Activated naive CD4-positive, alpha-beta T cell treated with anti-CD3 and anti-CD28 coated beads, Interleukin-2, amount 50 U/mL, for 24 hours (primary cell): ENCODE results near the gene AUH.

ENCODE experiments used
- H3K27ac Mint-ChIP-seq: one replicate; pipeline ENCODE4 v1.8.0; 2021; ENCODE audit warnings: mild to moderate bottlenecking, mixed read lengths
- H3K27me3 Mint-ChIP-seq: one replicate; pipeline ENCODE4 v1.8.0; 2021; ENCODE audit warnings: mixed read lengths
- H3K36me3 Mint-ChIP-seq: one replicate; pipeline ENCODE4 v1.8.0; 2021; ENCODE audit warnings: mixed read lengths
- H3K4me1 Mint-ChIP-seq: one replicate; pipeline ENCODE4 v1.8.0; 2021; ENCODE audit warnings: mixed read lengths
- H3K4me3 Mint-ChIP-seq: one replicate; pipeline ENCODE4 v1.8.0; 2021; ENCODE audit warnings: mild to moderate bottlenecking, mixed read lengths
- H3K9me3 Mint-ChIP-seq: one replicate; pipeline ENCODE4 v1.8.0; 2021; ENCODE audit warnings: mixed read lengths

AUH gene

DNA sequence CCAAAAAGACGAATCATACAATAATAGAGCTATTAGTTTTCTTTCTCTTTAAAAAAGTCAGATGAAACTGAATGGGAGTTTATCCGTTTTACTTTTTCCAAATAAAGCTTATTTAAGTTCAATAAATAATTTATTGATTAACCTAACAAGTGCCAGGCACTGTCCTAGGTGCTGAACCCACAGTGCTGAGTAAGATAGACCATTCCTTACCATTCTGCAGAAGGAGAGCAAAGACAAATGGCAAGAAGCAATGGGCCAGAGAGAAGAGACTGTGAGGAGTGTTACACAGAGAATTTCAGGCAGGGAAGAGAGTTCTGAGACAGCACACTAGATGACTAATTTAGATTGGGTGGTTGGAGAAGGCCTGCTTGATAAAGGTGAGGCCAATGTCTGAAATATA is 127.2 kb downstream of the AUH start:
- peaks cover 12% of the 10 kb centered on the region for H3K36me3 Mint-ChIP-seq
- H3K4me3 Mint-ChIP-seq = no peak overlapping the region
- no peaks in the 10 kb centered on the region for H3K9me3 Mint-ChIP-seq
- H3K27me3 Mint-ChIP-seq = no peaks in the 10 kb centered on the region
- no peaks in the 10 kb centered on the region for H3K4me1 Mint-ChIP-seq
- H3K27ac Mint-ChIP-seq = no peak overlapping the region

DNA sequence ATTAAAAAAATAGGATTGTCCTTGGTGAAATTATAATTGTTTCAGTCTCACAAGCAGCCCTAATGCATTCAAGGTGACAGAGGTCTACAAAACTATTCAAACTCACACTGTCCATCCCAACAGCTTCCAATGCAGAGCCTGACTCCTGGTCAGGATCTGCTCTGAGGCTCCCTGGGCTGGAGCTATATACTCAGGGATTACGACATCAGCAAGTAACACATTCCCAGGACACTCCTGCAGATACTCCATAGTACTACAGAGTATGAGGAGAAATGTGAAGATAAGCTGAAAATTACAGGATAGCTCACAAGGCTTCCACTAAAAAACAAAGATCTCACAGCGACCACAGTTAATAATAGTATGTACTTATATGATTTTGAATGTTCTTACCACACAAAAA is 130.1 kb downstream of the AUH start:
- Mint-ChIP-seq H3K27ac (no peak overlapping the region), H3K4me1 (no peaks in the 10 kb centered on the region), H3K36me3 (peaks cover 11% of the 10 kb centered on the region), H3K4me3 (no peak overlapping the region), H3K9me3 (no peaks in the 10 kb centered on the region), H3K27me3 (no peaks in the 10 kb centered on the region)

DNA sequence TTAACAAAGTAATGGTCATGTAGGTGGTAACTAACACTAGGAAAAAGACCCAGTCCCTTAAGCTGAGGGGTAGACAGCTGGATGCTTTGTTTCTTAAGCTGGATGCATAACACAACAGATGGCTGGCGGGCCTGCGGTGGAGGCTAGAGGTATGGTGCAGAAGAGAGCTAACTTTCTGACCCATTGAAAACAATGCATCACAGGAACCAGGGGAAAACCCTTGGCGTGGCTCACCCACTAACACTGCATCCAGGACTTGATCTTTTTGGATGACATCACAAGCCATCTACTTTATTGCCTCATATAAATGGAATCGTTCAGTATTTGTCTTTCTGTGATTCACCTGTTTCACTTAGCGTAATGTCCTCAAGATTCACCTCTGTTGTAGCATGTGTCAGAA is 138.7 kb downstream of the AUH start:
- Mint-ChIP-seq H3K4me3 (no peak overlapping the region), H3K27me3 (no peaks in the 10 kb centered on the region), H3K4me1 (no peaks in the 10 kb centered on the region), H3K36me3 (peaks cover 9% of the 10 kb centered on the region), H3K27ac (no peak overlapping the region), H3K9me3 (no peaks in the 10 kb centered on the region)

DNA sequence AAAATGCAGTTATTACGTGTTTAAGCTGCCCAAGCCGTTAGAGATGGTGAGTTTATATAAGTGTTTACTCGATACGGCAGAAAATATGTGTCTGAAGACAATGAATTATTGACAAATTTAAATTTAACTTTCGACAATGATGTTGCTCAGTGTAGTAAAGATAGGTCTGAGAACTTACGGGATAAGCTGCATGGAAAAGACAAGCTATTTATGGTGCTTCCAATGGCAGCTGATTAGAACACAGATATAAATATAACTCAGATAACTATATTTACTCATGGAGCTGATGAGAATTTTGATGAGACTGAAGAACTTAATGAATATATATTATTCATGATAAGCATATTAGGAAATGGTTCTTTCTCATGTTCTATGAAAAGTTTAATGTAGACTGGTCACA is 139.3 kb downstream of the AUH start:
- no peaks in the 10 kb centered on the region for H3K27me3 Mint-ChIP-seq
- no peak overlapping the region for H3K27ac Mint-ChIP-seq
- H3K4me3 Mint-ChIP-seq = no peak overlapping the region
- H3K36me3 Mint-ChIP-seq = peaks cover 9% of the 10 kb centered on the region
- H3K9me3 Mint-ChIP-seq = no peaks in the 10 kb centered on the region
- no peaks in the 10 kb centered on the region for H3K4me1 Mint-ChIP-seq

GRCh38 chr9:91221332-91221731 is 140.4 kb downstream of the AUH start:
- Mint-ChIP-seq H3K27ac (no peak overlapping the region), H3K4me1 (no peaks in the 10 kb centered on the region), H3K4me3 (no peak overlapping the region), H3K9me3 (no peaks in the 10 kb centered on the region), H3K27me3 (no peaks in the 10 kb centered on the region), H3K36me3 (peaks cover 9% of the 10 kb centered on the region)

- peaks cover 9% of the 10 kb centered on the region for H3K36me3 Mint-ChIP-seq
- H3K27ac Mint-ChIP-seq = no peak overlapping the region
- H3K4me3 Mint-ChIP-seq = no peak overlapping the region
Observed at GRCh38 chr9:91220491-91221135, 141.1 kb downstream of the AUH start.

DNA sequence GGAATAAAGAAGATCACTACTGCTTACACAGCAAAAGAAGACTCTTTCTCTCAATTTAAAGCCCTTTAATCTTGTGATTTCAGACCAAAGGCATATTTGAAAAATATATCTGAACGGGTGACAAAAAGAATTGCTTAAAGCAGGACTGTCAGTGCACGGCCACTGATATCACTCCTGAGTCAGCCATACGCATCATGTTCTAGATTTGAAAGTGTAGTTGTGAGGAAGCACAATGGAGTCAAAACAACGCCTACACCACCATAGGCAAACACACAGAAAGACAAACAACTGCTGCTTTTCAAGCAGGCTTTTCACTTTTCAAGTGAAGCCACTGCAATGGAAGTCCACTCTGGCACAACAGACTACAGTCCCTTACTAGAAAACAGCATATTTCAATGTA is 141.7 kb downstream of the AUH start:
- H3K27me3 Mint-ChIP-seq = no peaks in the 10 kb centered on the region
- H3K9me3 Mint-ChIP-seq = no peaks in the 10 kb centered on the region
- no peak overlapping the region for H3K4me3 Mint-ChIP-seq
- no peaks in the 10 kb centered on the region for H3K4me1 Mint-ChIP-seq
- H3K36me3 Mint-ChIP-seq = peaks cover 9% of the 10 kb centered on the region
- no peak overlapping the region for H3K27ac Mint-ChIP-seq

More at GRCh38 chr9:91220491-91221135, 141.1 kb downstream of the AUH start:
- H3K9me3 Mint-ChIP-seq = no peaks in the 10 kb centered on the region
- H3K4me1 Mint-ChIP-seq = no peaks in the 10 kb centered on the region
- H3K27me3 Mint-ChIP-seq = no peaks in the 10 kb centered on the region

GRCh38 chr9:91219557-91219956 is 142.2 kb downstream of the AUH start:
- Mint-ChIP-seq H3K27me3 (no peaks in the 10 kb centered on the region), H3K36me3 (peaks cover 9% of the 10 kb centered on the region), H3K4me3 (no peak overlapping the region), H3K27ac (no peak overlapping the region), H3K4me1 (no peaks in the 10 kb centered on the region), H3K9me3 (no peaks in the 10 kb centered on the region)

DNA sequence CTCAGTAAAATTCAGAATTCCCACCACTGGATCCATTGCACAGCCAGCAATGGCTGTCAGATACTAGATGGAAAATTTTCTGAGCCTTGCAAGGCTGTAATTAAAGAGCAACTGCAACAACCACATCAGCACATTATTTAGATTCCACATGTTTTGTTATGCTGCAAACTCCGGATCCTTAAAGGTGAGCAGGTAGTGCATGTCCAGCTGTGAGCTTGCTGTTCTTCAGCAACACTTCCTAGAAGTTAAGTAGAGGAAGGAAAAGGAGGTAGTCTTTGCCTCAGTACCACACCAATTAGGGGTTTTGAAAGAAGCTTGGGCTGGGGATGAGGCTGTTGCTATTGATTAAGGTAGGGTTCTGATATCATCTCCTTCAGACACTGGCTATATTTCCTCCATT is 144.3 kb downstream of the AUH start:
- Mint-ChIP-seq H3K36me3 (peaks cover 9% of the 10 kb centered on the region), H3K27ac (no peak overlapping the region), H3K4me1 (peaks cover 4% of the 10 kb centered on the region), H3K9me3 (no peaks in the 10 kb centered on the region), H3K4me3 (no peak overlapping the region), H3K27me3 (no peaks in the 10 kb centered on the region)

GRCh38 chr9:91214867-91215266 is 146.9 kb downstream of the AUH start:
- H3K9me3 Mint-ChIP-seq = no peaks in the 10 kb centered on the region
- no peak overlapping the region for H3K4me3 Mint-ChIP-seq
- no peak overlapping the region for H3K27ac Mint-ChIP-seq
- peaks cover 21% of the 10 kb centered on the region for H3K4me1 Mint-ChIP-seq
- peaks cover 10% of the 10 kb centered on the region for H3K36me3 Mint-ChIP-seq
- H3K27me3 Mint-ChIP-seq = no peaks in the 10 kb centered on the region

DNA sequence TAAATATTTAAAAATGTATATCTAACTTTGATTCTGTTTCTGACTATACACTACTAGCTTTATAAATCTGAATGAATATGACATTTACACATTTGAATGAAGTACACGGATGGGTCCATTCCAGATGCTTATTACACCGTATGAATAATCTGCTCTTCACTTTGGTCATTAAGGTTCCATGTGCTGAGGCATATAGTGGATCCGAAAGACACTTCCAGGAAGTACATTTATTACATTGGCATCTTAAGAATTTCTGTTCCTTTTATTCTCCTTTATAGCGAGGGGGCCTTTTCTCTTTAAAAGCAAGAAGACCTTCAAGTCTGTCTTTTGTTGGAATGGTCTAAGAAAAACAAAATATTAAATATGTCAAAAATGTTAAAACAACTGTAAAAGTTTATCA is 147.6 kb downstream of the AUH start:
- no peaks in the 10 kb centered on the region for H3K9me3 Mint-ChIP-seq
- no peak overlapping the region for H3K4me3 Mint-ChIP-seq
- peaks cover 21% of the 10 kb centered on the region for H3K4me1 Mint-ChIP-seq
- no peaks in the 10 kb centered on the region for H3K27me3 Mint-ChIP-seq
- H3K27ac Mint-ChIP-seq = no peak overlapping the region
- H3K36me3 Mint-ChIP-seq = peaks cover 8% of the 10 kb centered on the region

DNA sequence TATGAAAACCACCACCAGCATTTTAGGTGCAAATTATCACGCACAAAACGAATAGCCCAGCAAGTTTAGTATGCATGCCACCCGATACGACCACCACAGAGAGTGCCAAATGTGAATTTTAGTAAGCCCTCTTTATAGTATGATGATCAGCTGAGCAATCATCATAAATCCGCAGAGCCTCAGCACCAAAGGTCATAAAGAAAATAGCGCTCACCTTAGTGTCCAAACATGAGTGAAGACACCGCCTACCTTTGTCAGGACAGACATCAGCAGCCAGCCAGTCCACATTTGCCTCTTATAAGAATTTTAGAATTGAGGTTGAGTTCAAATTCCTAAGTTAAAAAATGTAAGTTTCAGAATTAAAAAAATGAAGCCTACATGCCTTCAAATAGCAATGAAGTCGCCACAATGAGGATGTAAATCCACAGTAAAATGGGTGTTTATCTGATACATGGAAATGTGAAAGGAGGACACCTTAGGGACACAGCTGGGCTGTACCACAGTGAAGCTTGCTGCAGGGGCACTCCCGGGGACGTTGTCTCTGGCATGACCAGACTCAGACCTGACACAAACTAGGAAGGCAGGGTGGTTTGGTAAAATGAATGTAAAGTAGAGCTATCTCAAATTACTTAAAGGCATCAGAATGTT is 149.0 kb downstream of the AUH start:
- peaks cover 1% of the 10 kb centered on the region for H3K36me3 Mint-ChIP-seq
- no peaks in the 10 kb centered on the region for H3K27me3 Mint-ChIP-seq
- no peak overlapping the region for H3K4me3 Mint-ChIP-seq
- no peak overlapping the region for H3K27ac Mint-ChIP-seq
- peaks cover 35% of the 10 kb centered on the region for H3K4me1 Mint-ChIP-seq
- H3K9me3 Mint-ChIP-seq = no peaks in the 10 kb centered on the region

DNA sequence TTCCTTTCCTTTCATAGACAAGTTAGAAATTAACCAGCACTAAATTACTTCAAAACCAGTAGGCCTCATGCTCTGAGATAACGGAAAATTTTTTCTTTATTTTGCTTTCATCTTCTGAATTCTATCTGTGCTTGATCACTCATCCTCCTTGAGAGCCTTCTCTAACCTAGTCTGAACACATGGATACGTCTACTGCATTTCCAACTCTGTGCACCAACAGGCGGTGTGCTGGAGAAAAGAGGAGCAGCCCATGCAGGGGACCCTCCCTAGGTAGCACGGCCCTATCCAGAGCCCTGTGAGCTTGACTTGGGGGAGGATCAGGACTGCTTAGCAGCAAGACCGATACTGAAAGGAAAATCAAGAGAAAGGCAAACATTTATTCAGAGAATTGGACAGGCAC is 149.8 kb downstream of the AUH start:
- H3K27me3 Mint-ChIP-seq = no peaks in the 10 kb centered on the region
- peaks cover 1% of the 10 kb centered on the region for H3K36me3 Mint-ChIP-seq
- no peaks in the 10 kb centered on the region for H3K9me3 Mint-ChIP-seq
- peak overlapping the region; percentile 48 for H3K4me3 Mint-ChIP-seq
- H3K27ac Mint-ChIP-seq = peak overlapping the region; percentile 79
- H3K4me1 Mint-ChIP-seq = peaks cover 43% of the 10 kb centered on the region

DNA sequence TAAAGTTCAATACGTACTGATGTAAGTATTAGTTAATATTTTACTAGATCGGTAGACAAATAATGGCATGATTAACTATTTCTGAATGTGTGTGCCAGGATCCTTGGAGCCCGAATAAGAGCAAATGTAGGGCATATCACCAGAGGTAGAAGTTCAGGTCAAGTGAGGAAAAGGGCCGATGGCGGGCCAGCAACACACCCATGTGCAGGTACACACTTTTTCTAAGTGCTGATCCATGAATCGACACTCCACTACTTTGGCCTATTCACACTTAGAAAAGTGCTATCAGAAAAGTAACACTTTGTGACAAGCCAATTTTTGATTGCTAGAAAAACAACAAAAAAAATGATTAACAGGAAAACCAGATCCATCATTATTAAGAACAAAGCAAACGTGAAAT is 150.3 kb downstream of the AUH start:
- Mint-ChIP-seq H3K36me3 (peaks cover 1% of the 10 kb centered on the region), H3K4me1 (peaks cover 45% of the 10 kb centered on the region), H3K9me3 (no peaks in the 10 kb centered on the region), H3K27ac (peak overlapping the region; percentile 79), H3K4me3 (peak overlapping the region; percentile 48), H3K27me3 (no peaks in the 10 kb centered on the region)

DNA sequence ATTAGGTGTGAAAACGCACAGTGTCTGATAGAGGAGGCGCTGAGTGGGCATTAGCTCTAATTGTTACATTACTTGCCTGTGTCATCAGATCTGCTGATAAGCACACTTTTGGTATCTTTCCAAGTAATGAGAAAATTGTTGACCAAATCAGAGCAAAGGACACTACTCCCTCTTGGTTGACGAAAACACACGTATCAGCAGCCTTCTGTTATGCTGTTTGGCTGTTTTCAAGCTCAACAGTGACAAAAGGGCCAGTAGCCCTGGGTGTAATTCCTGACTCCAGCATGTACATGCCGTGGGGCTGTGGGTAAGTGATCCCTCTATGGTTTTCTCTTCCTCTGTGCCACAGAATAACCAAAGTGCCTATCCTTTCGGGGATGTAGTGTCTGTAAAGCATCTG is 151.4 kb downstream of the AUH start:
- H3K27ac Mint-ChIP-seq = peak overlapping the region; percentile 83

DNA sequence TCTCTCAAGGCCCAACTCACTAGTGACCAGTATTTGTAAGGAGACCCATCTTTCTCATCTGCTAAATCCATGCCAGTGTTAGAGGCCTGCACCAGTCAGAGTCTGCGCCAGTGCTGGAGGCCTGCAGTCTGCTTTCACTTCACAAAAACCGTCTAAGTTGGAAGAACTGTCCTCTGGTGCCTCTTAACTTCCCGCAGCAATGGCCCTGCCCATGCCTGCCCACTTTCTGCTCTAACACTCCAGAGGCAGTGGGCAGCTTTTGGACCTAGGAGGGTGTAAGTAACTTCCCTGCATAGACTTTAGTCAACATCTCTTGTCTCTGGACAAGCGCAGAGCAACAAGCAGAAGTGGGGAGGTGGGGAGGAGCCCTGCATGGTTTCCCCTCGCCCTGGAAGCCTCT is 152.9 kb downstream of the AUH start:
- Mint-ChIP-seq H3K36me3 (peaks cover 1% of the 10 kb centered on the region), H3K4me3 (peak overlapping the region; percentile 36), H3K9me3 (no peaks in the 10 kb centered on the region), H3K27me3 (no peaks in the 10 kb centered on the region), H3K4me1 (peaks cover 48% of the 10 kb centered on the region), H3K27ac (peak overlapping the region; percentile 94)

More for the DNA sequence above, 151.4 kb downstream of the AUH start:
- H3K4me1 Mint-ChIP-seq = peaks cover 48% of the 10 kb centered on the region
- no peaks in the 10 kb centered on the region for H3K9me3 Mint-ChIP-seq
- no peak overlapping the region for H3K4me3 Mint-ChIP-seq
- no peaks in the 10 kb centered on the region for H3K27me3 Mint-ChIP-seq
- H3K36me3 Mint-ChIP-seq = peaks cover 1% of the 10 kb centered on the region

DNA sequence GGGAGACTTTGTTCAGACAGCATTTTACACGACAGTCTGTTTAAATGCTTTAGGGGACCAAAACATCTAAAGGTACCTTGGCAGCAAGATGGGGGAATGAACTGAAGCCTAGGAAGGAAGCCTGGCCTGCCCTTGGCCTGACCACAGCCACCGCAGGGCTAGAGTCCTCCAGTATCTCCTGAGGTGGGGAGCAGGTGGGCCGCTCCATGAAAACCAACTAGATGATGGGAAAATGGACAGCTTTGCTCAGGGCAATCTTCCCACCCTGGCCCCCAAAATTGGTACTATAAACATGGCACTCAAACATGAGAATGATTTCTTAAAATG is 153.3 kb downstream of the AUH start:
- peak overlapping the region; percentile 34 for H3K4me3 Mint-ChIP-seq
- H3K9me3 Mint-ChIP-seq = no peaks in the 10 kb centered on the region
- peaks cover 1% of the 10 kb centered on the region for H3K36me3 Mint-ChIP-seq
- peak overlapping the region; percentile 94 for H3K27ac Mint-ChIP-seq
- H3K4me1 Mint-ChIP-seq = peaks cover 48% of the 10 kb centered on the region
- H3K27me3 Mint-ChIP-seq = no peaks in the 10 kb centered on the region
